ENCODE measurements around the gene TNFRSF9. TPM values are rescaled to one million over a fixed set of nuclear protein-coding genes. Genes with fewer than 3 reads are reported as not detected.

The TNFRSF9 gene
- total and polyA plus RNA-seq, 9 of the 15 experiments (the other 6 are each of a cell fraction or from before 2014, with no cell fraction given) = 0.04 to 0.29 (median 0.08) TPM; not detected in 1

GRCh38 chr1:7961216-7962013, 20.8 kb upstream of the TNFRSF9 start, which contains the start of gene PARK7 (continued):
- TF ChIP-seq MCM3 (IDR thresholded peaks at IDR 0.05) (no peak), NR3C1 (CRISPR knock-in tag; IDR thresholded peaks at IDR 0.05) (peak; percentile 85; the same call in 1 of the 2 replicates), ZBTB33 (CRISPR knock-in tag; IDR thresholded peaks at IDR 0.05) (no peak; the same call in 1 of the 2 replicates), HNRNPUL1 (IDR thresholded peaks at IDR 0.05; ENCODE audit: low read length) (no peak), PATZ1 (CRISPR knock-in tag; IDR thresholded peaks at IDR 0.05; ENCODE audit: borderline replicate concordance) (no peak), CREM (IDR thresholded peaks at IDR 0.05; ENCODE audit: low read depth) (peak; percentile 97), ZFP36 (IDR thresholded peaks at IDR 0.05; ENCODE audit: low read depth, low read length, partially characterized antibody) (peak; percentile 63), RFX1 (IDR thresholded peaks at IDR 0.05) (no peak), THAP7 (CRISPR knock-in tag; IDR thresholded peaks at IDR 0.05) (no peak), KDM4B (IDR thresholded peaks at IDR 0.05; ENCODE audit: borderline replicate concordance in 2 of 2, low read depth in 1 of 2) (peak in 1 of 2 experiments; percentile 85; a peak in 1 of 4 replicates), RAD51 (IDR thresholded peaks at IDR 0.05; ENCODE audit: borderline replicate concordance, low read depth) (no peak), BMI1 (IDR thresholded peaks at IDR 0.05; ENCODE audit: low read length) (no peak; the same call in 1 of the 2 replicates), PRPF4 (IDR thresholded peaks at IDR 0.05; ENCODE audit: insufficient read depth, low read depth, low read length, poor library complexity, severe bottlenecking) (peak; percentile 90), FOXA1 (IDR thresholded peaks at IDR 0.05; ENCODE audit: borderline replicate concordance) (no peak), ESRRB (CRISPR knock-in tag; IDR thresholded peaks at IDR 0.05; ENCODE audit: borderline replicate concordance) (no peak), BRF1 (IDR thresholded peaks at IDR 0.05; ENCODE audit: borderline replicate concordance, extremely low read depth, insufficient read length) (no peak), ZNF347 (CRISPR knock-in tag; IDR thresholded peaks at IDR 0.05; ENCODE audit: low read depth) (no peak), TBP (optimal IDR thresholded peaks at IDR 0.05; ENCODE audit: low read depth, low read length) (peak; percentile 98), GTF2A2 (tag; IDR thresholded peaks at IDR 0.05) (no peak), TEAD4 (IDR thresholded peaks at IDR 0.05; ENCODE audit: low read length) (peak; percentile 42), TEAD4 (CRISPR knock-in tag; IDR thresholded peaks at IDR 0.05; ENCODE audit: borderline replicate concordance) (no peak), ID3 (CRISPR knock-in tag; IDR thresholded peaks at IDR 0.05) (no peak), ID3 (tag; IDR thresholded peaks at IDR 0.05) (peak; percentile 65), HSF4 (CRISPR knock-in tag; IDR thresholded peaks at IDR 0.05; ENCODE audit: borderline replicate concordance) (no peak), ZNF551 (CRISPR knock-in tag; IDR thresholded peaks at IDR 0.05) (no peak)

Data from K562 (cell line).